ENCODE data around the gene ABTB2.

ABTB2 gene

GRCh38 chr11:34175284-34176019 is 182.4 kb downstream of the ABTB2 start:
- in situ Hi-C loops (cut with HindIII; ENCODE audit: low pct_ligation_motif_present, low pct_unique_long_range_greater_than_20kb, low sequenced_read_pairs): no loop called here

GRCh38 chr11:34174412-34175041 is 183.3 kb downstream of the ABTB2 start:
- in situ Hi-C loops (cut with HindIII; ENCODE audit: low pct_ligation_motif_present, low pct_unique_long_range_greater_than_20kb, low sequenced_read_pairs): loop anchor here (25.0 kb wide), 1 partner anchor 313 kb away; no protein-coding TSS in a partner anchor
- DNase-seq: peak; percentile 69

More at GRCh38 chr11:34175284-34176019, 182.4 kb downstream of the ABTB2 start:
- no peak for DNase-seq

DNA sequence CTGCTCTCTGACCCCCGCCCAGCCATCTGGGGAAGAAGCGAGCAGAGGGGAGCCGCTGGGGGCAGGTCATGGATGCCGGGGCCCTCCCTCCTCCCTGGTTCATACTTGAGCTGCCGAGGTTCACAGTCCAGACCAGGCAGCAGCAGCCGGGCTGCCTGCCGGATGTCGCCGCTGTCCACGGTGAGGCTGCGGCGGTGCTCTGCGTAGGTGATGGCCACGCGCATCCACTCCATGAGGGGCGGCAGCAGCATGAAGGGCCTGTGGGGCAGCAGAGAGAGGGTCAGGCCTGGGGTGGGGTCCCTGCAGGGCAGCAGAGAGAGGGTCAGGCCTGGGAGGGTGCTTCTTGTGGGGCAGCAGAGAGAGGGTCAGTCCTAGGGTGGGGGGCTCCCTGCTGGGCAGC is 184.8 kb downstream of the ABTB2 start:
- no peak for DNase-seq
- in situ Hi-C loops (cut with HindIII; ENCODE audit: low pct_ligation_motif_present, low pct_unique_long_range_greater_than_20kb, low sequenced_read_pairs): loop anchor here (25.0 kb wide), 1 partner anchor 314 kb away; no protein-coding TSS in a partner anchor

DNA sequence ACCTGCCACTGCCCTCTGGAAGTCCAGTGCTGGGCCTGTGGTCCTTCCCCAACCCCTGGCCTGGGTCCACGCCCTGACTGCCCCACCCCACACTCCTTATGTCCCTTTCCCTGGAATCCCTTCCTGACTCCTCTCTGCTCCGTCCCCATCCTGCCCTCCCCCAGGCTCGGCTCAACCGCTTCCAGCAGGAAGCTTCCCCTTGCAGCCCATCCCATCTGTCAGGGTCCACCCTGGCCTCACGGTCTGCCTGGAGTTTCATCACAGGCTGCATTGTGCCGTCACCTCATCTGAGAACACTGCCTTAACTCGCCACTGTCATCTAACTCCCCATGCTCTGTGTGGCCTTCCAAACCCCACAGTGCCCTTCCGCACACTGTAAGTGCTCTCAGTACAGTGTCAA is 188.1 kb downstream of the ABTB2 start:
- no peak for DNase-seq
- in situ Hi-C loops (cut with HindIII; ENCODE audit: low pct_ligation_motif_present, low pct_unique_long_range_greater_than_20kb, low sequenced_read_pairs): loop anchor here (25.0 kb wide), 1 partner anchor 318 kb away; no protein-coding TSS in a partner anchor

DNA sequence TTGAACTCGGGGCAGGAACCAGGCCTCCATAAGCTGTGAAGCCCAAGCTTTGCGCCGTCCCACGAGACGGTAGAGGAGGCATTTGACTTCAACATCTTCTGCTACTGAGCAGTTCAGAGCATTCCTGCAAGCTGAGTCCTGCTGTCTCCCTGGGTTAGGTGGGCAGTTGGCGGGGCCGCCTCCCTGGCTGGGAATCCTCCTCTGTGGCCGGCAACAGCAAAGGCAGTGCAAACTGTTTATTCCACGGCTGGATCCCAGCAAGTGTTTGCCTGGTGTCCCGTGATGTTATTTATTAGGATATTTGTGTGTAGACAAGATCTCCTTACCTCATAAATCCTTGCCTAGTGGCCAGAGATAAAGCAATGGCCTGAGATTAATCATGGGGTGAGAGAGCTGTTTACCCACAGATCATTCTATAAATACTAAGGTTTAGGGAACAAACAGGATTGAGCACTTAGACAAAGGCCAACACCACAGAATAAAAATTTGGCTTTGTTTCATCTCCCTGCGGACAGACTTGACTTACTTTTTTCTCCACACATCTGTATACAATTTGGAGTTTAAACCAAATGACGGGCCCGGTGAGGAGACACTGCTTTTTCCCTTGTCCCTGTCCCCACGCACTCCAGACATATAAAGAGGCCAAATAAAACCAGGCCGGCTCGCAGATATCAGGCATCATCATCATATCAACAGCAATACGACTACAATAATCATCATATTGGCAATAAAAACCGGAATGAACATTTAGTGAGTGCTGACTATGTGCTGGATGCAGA is 189.0 kb downstream of the ABTB2 start:
- in situ Hi-C loops (cut with HindIII; ENCODE audit: low pct_ligation_motif_present, low pct_unique_long_range_greater_than_20kb, low sequenced_read_pairs): loop anchor here (25.0 kb wide), 1 partner anchor 318 kb away; no protein-coding TSS in a partner anchor
- no peak for DNase-seq

DNA sequence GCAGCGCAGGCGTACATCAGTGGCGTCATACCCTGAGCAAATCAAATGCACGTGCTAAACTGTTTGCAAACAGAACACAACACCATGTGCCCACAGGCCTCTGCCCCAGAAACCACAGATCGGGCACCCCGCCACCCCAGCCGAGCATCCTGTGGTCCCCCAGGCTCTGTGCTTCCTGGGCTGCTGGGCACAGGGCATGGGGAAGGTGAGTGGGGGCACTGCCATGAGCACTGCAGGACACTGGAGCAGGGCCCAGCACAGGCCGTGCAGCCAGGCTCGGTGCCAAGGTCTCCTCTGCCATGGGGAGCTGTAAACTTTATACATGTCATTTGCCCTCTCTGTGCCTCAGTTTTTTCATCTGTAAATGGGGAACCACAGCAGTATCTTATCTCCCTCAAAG is 189.8 kb downstream of the ABTB2 start:
- in situ Hi-C loops (cut with HindIII; ENCODE audit: low pct_ligation_motif_present, low pct_unique_long_range_greater_than_20kb, low sequenced_read_pairs): loop anchor here (25.0 kb wide), 1 partner anchor 319 kb away; no protein-coding TSS in a partner anchor
- DNase-seq: no peak

DNA sequence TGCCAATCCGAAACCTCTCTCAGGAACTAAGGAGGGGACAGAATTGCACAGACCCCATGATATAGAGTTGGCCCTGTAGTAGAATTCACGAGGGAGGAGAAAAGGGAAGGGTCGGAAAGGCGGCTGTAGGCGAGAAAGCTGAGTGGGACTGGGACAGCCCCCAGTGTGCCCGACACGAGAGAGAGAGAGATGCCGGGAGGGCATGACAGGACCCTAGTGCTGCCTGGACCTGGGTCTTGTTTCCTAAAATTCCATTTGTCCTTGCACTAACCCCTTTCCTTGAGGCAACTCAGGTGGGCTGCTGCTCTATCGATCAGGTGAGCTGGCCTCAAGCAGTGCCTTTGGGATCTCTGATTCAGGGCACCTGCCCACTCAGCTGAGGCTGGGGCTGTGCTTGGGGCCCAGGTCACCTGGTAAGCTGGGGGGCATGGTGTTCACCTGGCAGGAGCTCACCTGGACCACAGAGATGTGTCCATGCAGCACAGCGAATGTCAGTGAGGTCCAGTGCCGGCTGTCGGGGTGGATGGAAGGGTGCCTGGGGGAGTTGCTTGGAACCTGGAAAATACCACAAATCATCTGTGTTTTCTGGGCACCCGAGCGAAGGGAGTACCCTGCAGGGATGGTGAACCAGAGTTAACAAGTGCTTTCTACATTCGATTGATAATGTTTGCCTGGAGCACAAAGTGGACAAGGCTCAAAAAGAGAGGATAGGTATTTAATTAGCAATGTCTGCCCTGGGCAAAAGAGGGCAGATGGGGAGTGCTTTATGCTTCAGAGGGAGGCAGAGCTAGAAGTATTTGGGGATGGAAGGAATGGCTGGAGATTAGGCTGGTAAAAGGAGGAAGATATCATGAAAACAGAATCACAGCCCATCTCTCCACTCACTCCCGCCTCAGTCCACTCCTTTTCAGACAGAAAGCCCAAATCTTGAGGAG is 190.7 kb downstream of the ABTB2 start:
- in situ Hi-C loops (cut with HindIII; ENCODE audit: low pct_ligation_motif_present, low pct_unique_long_range_greater_than_20kb, low sequenced_read_pairs): loop anchor here (25.0 kb wide), 1 partner anchor 320 kb away; no protein-coding TSS in a partner anchor
- no peak for DNase-seq

DNA sequence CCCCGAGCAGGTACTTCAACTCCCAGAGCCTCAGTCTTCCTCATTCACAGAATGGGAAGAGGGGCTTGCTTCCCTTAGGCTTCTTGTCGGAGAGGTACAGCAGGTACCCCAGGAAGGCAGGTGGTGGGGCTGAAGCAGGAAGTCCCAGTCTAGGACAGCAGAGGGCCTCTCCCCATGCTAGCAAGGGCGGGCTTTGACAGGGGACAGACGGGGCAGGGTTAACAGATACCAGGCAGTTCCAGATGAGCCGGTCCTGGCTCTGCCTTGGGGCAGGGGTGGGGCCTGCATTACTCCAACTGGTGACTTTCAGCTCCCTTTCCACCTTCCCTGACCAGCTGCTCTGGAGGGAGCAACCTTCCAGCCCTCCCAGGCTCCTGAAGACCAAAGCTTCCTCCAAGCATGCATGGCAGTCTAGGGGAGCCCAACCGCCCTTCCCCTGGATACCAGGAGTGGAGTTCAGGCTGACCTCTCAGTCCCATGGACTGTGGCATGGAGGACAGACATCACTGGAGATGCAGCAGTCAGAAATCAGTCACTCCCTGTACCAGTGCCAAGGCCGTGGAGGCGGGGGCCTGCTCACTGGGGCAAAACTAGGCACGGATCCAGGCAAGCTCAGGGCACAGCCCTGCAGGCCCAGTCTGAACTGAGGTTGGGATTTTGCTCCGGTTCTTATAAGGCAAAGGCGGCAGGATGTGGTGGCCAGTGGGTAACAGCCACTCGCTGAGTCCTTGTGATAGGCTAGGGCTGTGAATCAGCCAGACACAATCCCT is 191.8 kb downstream of the ABTB2 start:
- in situ Hi-C loops (cut with HindIII; ENCODE audit: low pct_ligation_motif_present, low pct_unique_long_range_greater_than_20kb, low sequenced_read_pairs): loop anchor here (25.0 kb wide), 1 partner anchor 321 kb away; no protein-coding TSS in a partner anchor
- DNase-seq: no peak

DNA sequence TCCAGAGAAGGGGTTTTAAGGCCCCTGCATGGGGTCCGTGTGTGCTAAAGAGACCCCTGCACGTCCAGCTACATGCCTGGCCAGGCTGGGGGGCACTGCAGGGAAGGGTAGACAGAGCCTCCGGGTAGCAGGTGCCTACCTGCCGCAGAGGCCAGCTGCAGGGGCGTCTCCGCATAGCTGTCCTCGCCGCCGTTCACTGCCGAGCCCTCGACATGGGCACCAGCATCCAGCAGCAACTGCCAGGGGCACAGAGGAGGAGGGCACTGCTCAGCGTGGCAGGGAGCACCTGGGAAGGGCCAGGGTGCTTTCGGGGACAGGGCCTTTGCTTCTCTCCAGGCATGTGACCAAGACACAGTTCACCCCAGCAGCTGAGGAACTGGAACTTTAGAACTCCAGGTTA is 192.7 kb downstream of the ABTB2 start:
- in situ Hi-C loops (cut with HindIII; ENCODE audit: low pct_ligation_motif_present, low pct_unique_long_range_greater_than_20kb, low sequenced_read_pairs): loop anchor here (25.0 kb wide), 1 partner anchor 322 kb away; no protein-coding TSS in a partner anchor

DNA sequence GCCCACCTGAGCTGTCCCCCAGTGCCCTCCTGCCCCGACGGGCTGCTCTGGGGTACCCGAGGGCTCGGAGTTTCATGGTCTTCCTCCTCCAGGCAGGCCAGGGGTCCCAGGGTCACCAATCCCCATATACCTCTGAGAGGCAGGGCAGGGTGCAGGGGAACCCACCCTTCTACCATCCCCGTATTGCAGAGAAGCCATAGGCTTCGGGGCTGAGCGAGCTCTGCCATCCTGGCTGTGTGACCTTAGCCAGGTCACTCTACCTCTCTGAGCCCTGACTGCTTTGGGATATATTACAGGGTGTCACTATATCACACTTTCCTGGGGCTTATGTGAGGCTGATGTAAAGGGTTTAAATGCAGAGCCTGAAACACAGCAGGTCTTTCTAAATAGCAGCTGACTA is 195.0 kb downstream of the ABTB2 start:
- DNase-seq: no peak
- in situ Hi-C loops (cut with HindIII; ENCODE audit: low pct_ligation_motif_present, low pct_unique_long_range_greater_than_20kb, low sequenced_read_pairs): loop anchor here (25.0 kb wide), 1 partner anchor 324 kb away; no protein-coding TSS in a partner anchor

More for the DNA sequence above, 192.7 kb downstream of the ABTB2 start:
- no peak for DNase-seq

DNA sequence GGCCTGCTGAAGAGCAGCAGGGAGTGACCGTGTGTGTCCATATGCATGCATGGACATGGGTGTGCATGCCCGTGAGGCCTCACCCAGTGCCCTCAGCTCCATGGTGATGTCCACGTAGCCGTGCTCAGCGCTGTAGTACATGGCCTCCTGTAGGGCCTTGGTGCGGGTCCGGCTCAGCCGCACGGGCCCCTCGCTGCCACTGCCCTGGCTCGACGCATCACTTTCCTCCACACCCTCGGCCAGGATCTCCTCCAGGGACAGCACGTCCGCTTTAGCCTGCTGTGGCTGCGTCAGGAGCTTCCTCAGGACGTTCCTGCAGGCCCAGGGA is 195.4 kb downstream of the ABTB2 start:
- in situ Hi-C loops (cut with HindIII; ENCODE audit: low pct_ligation_motif_present, low pct_unique_long_range_greater_than_20kb, low sequenced_read_pairs): loop anchor here (25.0 kb wide), 1 partner anchor 325 kb away; no protein-coding TSS in a partner anchor
- DNase-seq: no peak

DNA sequence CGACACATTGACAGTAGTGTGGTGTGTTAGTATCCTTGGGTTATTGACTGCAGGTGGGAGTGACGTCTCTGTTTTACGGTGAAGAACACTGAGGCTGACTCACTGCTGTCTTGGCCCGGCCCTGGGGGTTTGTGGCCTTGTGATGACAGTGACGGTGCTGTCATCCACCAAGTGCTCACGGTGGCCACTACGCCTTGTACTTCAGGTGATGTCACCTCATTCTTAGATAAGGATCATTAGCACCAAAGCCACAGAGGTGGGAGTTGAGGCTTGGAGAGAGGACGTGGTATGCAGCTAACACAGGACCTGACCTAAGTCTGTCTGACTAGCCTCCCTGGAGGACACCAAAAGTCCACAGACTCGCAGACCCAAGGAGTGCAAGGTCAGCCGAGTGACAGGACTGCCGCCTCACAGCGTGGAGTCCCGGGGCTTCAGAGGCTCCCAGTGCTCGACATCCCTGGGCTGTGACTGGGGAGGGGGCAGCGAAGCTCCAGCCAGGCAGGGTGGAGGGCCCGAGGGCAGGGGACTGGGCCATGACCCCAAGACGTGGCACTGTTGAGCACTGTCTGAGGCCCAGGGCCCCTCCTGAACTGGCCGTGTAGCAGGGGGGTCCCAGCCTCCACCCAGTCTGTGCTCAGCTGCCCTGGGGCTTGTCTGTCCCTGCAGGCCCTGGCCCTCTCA is 195.9 kb downstream of the ABTB2 start:
- DNase-seq: no peak
- in situ Hi-C loops (cut with HindIII; ENCODE audit: low pct_ligation_motif_present, low pct_unique_long_range_greater_than_20kb, low sequenced_read_pairs): loop anchor here (25.0 kb wide), 1 partner anchor 325 kb away; no protein-coding TSS in a partner anchor

- in situ Hi-C loops (cut with HindIII; ENCODE audit: low pct_ligation_motif_present, low pct_unique_long_range_greater_than_20kb, low sequenced_read_pairs): loop anchor here (25.0 kb wide), 1 partner anchor 326 kb away; no protein-coding TSS in a partner anchor
- DNase-seq: no peak
Measured at GRCh38 chr11:34161361-34161760, 196.4 kb downstream of the ABTB2 start.

GRCh38 chr11:34160791-34161190 is 197.0 kb downstream of the ABTB2 start:
- DNase-seq: no peak
- in situ Hi-C loops (cut with HindIII; ENCODE audit: low pct_ligation_motif_present, low pct_unique_long_range_greater_than_20kb, low sequenced_read_pairs): loop anchor here (25.0 kb wide), 1 partner anchor 327 kb away; no protein-coding TSS in a partner anchor

DNA sequence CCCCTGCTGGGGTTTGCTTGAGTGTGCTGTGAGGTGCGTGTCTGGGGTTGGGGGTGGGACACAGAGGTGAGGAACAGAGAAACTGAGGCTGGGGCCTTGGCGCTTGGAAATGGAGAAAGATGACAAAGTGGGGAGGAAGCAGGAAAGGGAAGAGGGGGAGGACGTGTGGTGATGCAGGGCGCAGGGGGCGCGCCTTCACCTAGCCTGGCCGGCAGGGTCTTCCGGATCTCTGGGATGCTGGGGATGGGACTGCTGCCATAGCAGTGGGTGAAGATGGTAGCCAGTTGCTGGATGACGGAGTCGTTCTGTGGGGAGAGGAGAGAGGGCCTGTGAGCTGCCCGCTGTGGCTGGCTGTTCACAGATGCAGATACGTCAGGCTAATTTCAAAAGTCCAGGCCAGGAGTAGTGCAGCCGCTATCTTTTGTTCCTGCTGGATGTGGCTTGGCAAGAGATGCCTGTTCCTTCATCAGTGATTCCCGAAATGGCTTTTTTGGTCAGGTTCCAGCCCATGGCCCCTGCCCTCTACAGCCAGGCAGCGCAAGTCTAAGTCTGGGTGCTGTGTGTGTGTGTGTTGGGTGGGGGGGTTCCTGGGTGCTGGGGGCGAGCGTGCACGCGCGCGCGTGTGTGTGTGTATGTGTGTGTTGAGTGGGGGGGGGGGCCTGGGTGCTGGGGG is 197.6 kb downstream of the ABTB2 start:
- in situ Hi-C loops (cut with HindIII; ENCODE audit: low pct_ligation_motif_present, low pct_unique_long_range_greater_than_20kb, low sequenced_read_pairs): loop anchor here (25.0 kb wide), 1 partner anchor 327 kb away; no protein-coding TSS in a partner anchor
- DNase-seq: no peak

GRCh38 chr11:34158661-34159060 is 199.1 kb downstream of the ABTB2 start:
- in situ Hi-C loops (cut with HindIII; ENCODE audit: low pct_ligation_motif_present, low pct_unique_long_range_greater_than_20kb, low sequenced_read_pairs): loop anchor here (25.0 kb wide), 1 partner anchor 329 kb away; no protein-coding TSS in a partner anchor
- DNase-seq: no peak
